CD4-positive, alpha-beta T cell treated with Interleukin-1 beta for 1 hour (primary cell): Measurements from ENCODE around the gene RNASEH1.
"Not testable (repeated sequence)": the region's sequence is repeated elsewhere in the genome, so short reads cannot be mapped to it uniquely, and the experiment has no call there.

Experiments used
- DNase-seq, 2 donors: peaks; one replicate each; pipeline ENCODE4 v3.0.0-alpha.2; 2020 to 2022

Gene RNASEH1

DNA sequence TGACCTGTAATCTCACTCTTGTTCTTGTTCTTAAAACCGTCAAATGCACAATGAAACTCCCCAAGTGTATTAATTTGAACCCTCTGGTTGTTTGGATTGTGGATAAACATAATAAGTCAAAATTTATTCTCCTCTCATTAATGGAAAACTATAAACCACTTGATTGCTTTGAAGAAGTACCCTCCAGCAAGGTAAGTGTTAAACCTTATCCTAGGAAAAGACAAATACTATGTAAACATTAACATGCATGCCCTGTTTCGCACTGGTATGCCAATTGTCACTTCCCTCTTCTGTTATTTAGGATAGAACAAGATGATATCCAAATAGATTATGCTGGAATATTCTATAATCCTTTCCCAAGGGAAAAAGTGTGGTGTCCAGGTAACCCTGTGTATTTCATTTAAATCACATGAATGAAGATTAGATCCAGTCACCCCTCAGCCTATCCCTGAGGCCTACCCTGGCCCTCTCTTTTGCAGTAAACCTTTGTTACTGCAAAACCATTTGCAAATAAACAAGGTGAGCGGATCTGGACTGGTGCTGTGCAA, 40.1 kb downstream of the RNASEH1 start:
- no peak for DNase-seq

GRCh38 chr2:3516831-3517230, 41.3 kb downstream of the RNASEH1 start:
- no peak for DNase-seq

DNA sequence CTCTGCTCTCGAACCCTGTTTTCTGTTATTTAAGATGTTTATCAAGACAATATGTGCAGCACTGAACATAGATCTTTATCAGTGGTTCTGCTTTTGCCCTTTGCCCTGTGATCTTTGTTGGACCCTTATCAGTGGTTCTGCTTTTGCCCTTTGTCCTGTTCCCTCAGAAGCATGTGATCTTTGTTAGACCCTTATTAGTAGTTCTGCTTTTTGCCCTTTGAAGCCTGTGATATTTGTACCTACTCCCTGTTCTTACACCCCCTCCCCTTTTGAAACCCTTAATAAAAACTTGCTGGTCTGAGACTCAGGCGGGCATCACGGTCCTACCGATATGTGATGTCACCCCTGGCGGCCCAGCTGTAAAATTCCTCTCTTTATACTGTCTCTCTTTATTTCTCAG, 42.7 kb downstream of the RNASEH1 start:
- not testable (repeated sequence) for DNase-seq

- no peak for DNase-seq
Observed at GRCh38 chr2:3513026-3513810, 44.9 kb downstream of the RNASEH1 start.

GRCh38 chr2:3512086-3512485, 46.0 kb downstream of the RNASEH1 start:
- DNase-seq: no peak

DNA sequence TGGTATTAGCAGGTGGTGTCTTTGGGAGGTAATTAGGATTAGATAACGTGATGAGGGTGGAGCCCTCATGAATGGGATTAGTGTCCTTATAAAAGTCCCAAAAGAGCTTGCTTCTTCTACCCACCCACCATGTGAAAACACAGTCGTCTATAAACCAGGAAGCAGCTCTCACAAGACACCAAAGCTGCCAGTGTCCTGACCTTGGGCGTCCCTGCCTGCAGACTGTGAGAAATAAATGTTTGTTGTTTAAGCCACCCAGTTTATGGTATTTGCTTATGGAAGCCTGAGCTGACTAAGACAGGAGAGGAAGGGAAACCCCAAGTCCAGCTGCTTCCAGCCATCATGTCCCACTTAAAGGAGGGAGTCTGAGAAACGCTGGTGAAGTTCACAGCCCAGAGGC, 52.4 kb downstream of the RNASEH1 start:
- DNase-seq: no peak

DNA sequence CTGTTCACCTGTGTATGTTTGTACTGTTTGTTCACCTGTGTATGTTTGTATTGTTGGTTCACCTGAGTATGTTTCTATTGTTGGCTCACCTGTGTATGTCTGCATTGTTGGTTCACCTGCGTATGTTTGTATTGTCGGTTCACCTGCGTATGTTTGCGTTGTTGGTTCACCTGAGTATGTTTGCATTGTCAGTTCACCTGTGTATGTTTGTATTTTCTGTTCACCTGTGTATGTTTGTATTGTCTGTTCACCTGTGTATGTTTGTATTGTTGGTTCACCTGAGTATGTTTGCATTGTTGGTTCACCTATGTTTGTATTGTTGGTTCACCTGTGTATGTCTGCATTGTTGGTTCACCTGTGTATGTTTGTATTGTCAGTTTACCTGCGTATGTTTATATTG, 53.4 kb downstream of the RNASEH1 start:
- no peak for DNase-seq

GRCh38 chr2:3503483-3503882, 54.6 kb downstream of the RNASEH1 start:
- DNase-seq: no peak

- DNase-seq: no peak
Observed at GRCh38 chr2:3503046-3503445, 55.1 kb downstream of the RNASEH1 start.

GRCh38 chr2:3500326-3500899, 57.7 kb downstream of the RNASEH1 start:
- DNase-seq: no peak

- no peak for DNase-seq
Observed at GRCh38 chr2:3498783-3499394, 59.2 kb downstream of the RNASEH1 start.

GRCh38 chr2:3496708-3497080, 61.4 kb downstream of the RNASEH1 start:
- DNase-seq: not testable (repeated sequence)
